Stimulated activated CD4-positive, alpha-beta T cell treated with anti-CD3 and anti-CD28 coated beads, Interleukin-1b, Interleukin-23, amount 100 ng/mL, for 4 hours (primary cell): ENCODE measurements around the gene CENPP.
"Not testable (repeated sequence)": the region's sequence is repeated elsewhere in the genome, so short reads cannot be mapped to it uniquely, and the experiment has no call there.

ENCODE experiments used
- DNase-seq, 2 donors: peaks; one replicate each; pipeline ENCODE4 v3.0.0-alpha.2; 2020; ENCODE audit warnings: low read depth in 2 of 2

The CENPP gene

DNA sequence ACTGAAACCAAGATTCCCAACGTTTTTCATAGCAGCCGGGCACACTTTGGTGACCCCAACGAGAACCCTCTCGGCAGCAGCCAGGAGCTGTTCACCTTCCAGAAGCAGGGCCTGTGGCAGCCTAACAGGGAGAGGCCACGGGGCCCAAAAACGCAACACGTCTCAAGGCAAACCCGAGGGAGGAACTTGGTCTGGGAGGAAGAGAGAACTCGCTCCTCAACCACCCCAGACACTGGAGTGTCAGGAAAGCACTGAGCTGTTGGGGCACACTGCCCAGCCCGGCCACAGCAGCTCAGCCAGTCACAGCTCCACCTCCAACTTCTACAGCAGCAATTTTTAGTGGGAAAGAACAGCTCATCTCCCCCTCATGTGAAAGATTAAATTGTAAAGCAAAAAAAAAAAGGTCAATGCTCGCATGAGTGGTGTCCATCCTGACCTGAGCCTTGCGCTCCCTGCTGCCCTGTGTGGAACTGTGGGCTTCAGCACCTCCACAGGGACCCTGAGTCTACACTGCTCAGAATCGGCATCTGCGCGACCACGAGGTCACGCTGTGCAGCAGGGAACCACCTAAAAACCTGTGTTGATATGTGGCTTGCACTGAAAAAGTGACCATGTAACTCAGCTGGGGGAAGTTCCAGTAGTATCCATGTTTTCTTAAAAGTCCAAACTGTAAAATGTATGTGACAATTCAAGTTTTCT, 289.2 kb downstream of the CENPP start:
- DNase-seq = no peak

DNA sequence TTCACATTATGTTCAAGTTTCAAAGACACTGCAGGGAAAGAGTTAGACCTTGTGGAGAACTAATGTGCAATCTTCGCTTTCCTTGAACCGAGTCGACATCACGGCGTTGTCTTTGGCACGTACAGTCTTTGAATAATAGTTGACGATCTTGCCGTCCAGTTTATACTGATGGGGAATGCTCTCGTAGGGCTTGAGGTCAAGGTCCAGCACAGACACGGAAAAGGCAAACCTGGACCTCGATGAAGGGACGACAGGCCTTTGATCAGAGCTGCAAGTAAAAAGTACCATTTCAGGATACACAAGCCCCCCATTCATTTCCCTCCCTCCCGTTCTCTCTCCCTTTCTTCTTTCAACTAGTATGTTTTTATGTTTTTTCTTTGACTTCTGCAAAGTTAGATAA, 290.0 kb downstream of the CENPP start:
- DNase-seq = no peak

DNA sequence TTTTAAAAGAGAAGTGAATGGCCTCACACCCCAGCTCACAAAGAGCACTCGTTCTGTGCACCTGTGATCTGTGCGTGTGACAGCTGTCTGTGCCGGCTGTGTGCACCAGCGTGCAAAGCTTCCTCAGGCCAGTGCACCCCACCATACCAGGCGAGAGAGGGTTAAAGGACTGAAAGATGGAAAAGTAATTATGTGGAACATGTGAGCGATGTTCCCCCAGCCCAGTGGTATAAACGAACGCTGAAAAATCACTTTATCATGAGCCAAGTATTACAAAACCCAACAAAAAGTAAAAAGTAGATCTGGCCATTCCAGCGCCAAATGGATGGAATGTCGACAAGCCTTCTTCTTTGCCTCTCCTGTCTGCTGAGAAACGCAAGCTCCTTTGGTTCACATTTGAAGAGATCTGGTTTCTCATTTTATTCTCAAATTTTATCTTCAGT, 290.5 kb downstream of the CENPP start:
- DNase-seq = no peak

DNA sequence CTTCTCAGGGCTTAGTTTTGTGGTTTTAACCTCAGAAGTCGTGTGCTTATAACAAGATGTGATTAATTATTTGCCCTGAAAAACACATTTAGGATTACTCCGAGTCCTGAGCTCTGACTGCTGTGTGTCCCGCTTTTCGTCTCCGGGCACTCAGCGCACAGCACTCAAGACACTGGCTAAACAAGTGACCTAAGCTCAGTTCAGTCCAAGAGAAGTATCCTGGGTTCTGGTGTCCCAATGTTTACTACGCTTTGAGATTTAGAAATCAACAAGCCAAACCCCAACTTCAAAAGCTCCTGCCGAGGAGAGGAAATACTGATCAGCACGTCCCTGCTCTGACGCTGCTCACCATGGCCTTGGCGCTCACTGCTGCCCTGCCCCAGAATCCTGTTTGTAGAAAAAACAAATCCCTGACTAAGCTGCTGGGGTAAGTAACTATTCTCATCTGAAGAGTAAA, 290.9 kb downstream of the CENPP start:
- DNase-seq = no peak

DNA sequence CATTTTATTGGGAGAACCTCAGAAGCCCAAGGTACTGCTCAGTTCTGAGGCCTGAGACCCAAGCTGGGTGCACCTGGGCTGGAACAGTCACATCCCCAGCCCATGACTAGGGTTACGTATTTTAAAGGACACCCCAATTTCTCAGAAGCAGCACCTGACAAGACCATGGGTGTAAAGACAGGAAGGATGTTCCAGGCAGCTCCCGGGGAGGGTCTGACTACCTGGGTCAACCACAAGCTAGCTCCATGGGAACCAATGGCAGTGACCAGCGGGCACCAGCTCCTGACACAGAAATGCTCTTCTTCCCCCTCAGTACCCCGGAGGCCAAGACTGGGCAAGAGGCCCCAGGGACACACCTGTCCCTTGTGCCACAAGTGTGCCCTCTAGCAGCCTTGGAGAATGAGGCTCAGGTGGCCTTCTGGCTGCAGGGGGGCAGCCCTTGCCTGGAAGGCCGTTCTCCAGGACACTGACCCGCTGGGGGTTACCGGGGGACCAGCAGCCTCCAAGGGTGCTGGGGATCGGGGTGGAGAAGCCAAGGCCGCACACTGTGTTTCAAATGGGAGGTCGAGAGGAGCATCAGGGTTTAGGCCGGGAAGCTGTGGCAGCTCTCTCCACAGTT, 291.6 kb downstream of the CENPP start:
- no peak for DNase-seq

DNA sequence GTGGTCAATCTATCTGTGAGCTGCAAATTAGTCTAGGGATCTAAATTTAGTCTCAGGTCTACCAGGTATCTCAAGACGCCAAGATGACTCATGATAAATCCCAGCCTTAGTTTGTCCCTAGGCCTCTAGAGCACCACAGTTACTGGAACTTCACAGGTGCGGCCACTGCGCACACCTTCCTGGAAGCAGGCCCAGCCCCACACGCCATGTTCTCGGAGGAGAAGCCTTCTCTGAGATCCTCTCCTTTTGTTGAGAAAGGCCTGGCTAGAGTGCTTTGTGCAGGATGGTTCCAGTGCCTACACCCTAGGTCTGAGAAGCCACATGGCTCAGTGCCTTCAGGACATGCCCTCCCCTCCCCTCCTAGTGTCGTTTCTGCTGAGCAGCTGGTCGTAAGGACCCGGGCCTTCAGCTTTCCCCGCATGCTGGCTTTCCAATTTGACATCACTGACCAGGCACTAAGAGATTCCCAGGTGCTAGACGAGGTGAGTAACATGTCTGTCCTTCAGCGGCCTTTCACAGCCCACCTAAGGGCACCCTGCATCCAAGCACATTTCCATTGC, 292.3 kb downstream of the CENPP start:
- DNase-seq = no peak

DNA sequence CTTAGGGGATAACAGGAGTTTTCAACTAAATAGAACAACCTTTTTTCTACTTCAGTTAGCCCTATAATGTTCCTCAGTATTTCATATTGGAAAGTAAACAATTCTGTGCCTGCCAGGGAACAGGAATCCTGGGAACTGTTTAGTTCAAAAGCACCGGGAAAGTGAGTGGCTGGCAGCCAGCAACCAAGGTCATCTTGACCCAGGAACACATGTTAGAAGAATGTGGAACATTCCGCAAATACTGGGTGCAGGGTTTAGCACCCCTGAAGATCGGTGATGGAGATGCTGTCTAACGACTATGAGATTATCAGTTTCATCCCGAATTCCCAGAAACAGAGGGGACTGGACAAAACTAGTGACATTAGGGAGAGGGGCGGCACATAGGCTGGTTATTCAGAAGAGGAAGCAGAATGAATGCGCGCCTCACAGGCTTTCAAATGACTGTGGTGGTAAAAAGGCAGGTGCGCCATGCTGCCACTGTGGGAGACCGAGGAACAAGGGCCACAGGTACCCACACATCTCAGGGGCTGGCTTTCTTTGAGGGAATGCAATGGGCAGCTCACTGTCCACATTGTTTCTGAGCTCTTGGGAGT, 293.0 kb downstream of the CENPP start:
- no peak for DNase-seq

DNA sequence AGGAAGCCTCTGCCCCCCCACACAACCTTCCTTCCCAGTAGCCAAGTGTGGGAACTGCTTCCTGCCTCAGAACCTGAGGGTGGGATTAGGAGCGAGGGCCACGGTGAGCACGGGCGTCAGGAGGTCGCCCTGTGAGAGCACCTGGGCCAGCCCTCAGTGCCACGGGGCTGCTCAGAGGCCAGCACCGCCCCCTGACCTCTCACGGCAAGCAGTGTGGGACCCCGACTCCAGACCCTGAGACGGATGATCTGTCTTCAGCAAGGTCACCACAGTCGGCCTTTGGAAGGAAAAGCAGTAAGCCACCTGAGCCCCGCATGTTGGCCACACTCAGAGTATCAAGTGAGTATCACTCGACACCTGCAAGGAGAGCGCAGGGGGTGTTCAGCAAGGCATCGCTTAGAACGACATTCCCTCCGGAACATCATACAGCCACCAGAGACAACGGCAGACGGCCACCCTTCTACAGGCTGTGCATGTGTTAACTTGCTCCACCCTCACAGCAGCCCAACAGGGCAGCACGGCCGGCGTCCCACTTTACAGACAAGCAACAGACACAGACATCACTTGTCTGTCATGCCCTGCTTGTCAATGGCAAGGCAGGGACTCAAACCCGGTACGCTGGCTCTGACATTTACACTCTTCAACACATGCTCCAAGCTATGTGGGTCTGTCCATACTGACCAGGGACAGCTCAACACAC, 294.0 kb downstream of the CENPP start:
- DNase-seq = no peak

DNA sequence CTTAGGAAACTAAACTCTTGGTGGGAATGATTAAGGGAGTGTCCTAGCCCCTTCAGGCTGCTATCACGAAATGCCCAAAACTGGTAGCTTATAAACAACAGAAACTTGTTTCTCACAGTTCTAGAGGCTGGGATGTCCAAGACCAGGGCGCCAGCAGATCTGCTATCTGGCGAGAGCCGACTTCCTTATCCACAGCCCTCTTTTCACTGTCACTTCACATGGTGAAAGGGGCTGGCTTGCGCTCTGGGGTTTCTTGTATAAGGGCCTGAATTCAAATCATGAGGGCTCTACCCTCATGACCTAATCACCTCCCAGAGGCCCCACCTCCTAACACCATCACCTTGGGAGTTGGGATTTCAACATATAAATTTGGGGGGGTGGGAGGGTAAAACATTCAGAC, 295.1 kb downstream of the CENPP start:
- no peak for DNase-seq

DNA sequence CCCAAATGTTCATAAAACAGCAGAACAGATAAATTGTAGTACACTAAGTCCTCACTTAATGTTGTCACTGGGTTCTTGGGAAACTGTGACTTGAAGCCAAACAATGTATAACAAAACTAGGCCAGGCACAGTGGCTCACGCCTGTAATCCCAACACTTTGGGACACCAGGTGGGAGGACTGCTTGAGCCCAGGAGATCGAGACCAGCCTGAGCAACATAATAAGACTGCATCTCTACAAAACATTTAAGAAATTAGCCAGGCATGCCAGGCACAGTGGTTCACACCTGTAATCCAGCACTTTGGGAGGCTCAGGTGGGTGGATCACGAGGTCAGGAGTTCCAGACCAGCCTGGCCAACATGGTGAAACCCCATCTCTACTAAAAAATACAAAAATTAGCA, 298.2 kb downstream of the CENPP start:
- not testable (repeated sequence) for DNase-seq

DNA sequence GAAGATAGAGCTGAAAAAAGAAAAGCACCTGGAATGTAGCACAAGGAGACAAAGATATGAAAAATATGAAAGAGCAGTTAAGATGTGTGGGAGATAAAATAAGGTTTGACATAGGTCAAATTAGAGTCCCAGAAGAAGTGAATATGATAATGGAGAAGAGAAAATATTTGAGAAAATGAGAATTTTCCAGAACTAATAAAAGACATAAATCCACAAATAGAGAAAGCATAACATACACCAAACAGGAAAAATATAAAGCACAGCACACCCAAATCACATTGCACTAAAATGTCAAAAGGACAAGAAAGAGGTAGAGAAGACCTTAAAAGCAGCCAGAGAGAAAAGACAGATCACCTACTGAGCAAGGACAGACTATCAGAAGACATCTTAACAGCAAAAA, 300.7 kb downstream of the CENPP start:
- DNase-seq = no peak

DNA sequence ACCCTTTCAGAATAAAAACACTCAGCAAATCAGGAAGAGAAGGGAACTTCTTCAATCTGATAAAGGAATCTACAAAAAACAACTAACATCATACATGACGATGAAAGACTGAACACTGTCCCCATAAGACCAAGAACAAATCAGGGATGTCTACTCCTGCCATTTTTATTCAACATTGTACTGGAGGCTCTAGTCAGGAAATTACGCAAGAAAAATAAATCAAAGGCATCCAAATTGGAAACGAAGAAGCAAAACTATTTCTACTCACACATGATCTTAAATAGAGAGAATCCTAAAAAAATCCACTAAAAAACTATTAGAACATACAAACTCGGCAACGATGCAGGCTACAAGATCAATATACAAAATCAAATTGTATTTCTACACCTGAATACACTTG, 301.9 kb downstream of the CENPP start:
- no peak for DNase-seq

DNA sequence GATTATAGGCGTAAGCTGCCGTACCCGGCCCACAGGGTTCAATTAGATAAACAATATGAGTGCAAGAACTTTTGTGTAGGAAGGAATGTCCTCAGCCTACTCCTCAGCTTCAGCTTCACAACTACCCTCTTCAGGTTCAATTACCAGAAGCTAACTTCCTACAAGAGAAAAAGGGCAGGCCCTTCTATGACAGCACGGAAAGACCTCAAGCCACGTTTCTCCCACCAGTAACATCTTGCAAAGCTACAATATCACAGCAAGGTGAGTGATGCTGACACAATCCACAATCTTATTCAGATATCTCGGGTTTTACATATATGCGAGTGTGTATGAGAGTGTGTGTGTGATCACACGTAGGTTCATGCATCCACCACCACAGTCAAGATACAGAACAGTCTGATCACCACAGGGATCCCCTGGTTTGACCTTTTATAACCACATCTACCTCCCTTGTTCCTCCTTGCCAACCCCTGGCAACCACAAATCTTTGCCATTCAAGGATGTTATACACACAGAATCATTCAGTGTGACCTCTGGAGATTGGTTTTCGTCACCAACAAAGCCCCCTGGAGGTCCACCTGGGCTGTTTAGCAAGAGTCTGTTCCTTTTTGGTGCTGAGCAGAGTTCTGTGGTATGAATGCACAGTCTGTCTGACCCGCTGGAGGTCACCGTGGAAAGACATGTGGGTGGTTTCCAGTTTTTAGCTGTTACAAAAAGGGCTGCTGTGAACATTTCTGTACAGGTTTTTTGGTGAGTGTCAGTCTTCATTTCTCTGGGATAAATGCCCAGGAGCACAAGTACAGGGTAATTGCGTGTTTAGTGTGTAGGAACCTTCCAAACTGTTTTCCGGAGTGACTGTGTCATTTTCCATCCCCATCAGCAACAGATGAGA, 305.9 kb downstream of the CENPP start:
- no peak for DNase-seq

DNA sequence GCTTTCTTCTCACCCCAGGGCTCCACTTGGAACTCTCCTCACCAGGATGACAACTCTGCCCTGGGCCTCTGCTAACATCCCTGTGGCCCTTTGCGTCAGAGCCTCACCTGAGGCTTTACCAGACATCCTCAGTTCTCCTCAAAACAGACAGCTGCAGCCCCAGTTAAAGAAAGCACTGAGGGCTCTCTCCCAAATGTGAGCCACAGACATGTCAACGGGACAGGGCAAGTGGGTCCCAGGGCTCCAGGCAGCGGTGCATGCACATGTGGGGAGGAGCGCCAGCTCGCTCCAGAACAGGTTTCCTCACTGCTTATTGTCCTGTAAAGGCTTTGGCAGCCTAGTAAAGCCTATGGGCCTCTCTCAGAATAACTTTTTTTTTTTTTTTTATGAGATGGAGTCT, 306.9 kb downstream of the CENPP start:
- no peak for DNase-seq

DNA sequence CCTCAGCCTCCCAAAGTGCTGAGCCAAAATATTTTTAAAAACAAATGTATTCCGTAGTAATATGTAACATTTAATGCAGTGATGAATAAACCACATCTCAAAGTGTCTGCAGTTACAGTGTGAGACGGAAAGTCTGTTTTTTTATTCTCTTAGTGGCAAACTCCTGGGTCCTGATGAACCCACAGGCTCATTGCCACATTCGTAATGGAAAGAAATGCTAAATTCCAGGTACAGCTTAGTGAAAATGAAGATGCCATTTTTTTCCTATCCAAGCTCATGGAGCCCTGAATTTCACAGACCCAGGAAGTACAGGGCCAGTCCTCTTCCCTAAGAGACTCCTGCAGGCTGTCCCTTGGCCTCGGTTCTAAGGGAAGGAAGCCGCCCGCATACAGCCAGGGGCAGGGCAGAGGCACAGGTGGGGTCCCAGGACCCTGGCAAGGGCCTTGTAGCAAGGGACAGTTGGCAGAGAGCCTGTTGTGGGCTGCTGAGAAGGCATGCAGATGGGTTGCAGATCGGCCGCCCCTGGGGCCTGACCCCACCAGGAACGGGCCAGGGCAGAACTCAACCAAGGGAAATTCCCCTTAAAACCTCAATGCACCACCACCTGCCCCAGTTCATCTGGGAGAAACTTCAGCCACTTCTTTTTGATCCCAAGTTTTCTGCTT, 308.0 kb downstream of the CENPP start:
- no peak for DNase-seq

DNA sequence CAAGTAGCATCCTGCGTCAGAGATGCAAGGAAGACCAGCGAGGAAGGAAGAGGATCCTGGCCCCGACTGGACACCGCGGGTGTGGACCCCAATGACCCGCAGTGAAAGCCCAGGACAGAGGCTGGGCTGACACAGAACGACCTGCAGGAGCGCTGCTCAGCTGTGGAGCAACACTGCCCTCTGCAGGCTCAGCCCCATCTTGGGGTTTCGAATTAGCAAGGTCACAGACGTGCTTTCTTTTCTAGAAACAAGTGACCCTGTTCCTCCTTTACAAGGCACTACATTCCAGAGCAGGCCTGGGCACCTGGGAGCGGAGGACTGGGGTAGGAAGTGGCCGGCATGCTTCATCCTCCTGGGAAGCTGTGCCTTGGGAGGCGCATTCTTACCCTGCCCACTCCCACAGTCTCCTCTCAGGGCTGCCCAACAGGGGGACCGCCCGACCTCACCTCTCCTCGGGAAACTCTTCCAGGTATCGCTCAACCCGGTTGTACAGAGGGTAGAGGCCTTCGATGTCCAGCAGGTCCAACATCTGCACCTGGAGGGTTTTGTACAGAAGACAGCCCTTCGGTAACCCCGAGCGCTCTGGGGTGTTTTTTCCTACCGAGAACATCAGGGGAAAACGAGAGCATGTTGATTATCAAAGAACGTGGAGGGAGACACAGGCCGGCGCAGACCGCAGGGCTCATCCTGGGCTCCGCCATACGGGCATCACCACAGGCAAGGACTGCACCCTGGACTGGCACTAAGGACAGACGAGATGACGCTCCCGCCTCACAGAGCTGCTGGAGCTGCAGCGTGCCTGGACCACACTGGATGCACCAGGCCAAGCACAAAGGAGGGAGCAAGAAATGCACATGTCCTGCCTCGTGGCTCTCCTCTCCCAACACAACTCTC, 309.2 kb downstream of the CENPP start:
- peak; percentile 49 to 56 for DNase-seq

DNA sequence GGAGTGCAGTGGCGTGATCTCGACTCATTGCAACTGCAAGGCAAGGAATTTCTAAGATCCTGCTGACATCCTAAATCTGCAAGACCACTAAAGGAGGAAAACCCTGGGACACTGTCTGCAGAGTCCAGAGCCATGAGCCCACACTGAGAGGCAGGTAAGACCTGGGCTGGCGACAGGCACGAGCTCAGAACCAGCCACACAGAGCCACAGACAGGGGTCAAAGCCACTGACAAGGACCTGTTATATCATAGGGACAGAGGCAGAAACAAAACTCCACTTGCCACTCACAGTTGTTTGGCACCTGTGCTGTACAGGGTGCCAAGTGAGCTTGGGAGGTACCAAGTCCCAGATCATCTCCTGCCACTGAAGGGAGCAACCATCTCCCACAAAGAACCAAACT, 310.0 kb downstream of the CENPP start:
- DNase-seq = no peak

DNA sequence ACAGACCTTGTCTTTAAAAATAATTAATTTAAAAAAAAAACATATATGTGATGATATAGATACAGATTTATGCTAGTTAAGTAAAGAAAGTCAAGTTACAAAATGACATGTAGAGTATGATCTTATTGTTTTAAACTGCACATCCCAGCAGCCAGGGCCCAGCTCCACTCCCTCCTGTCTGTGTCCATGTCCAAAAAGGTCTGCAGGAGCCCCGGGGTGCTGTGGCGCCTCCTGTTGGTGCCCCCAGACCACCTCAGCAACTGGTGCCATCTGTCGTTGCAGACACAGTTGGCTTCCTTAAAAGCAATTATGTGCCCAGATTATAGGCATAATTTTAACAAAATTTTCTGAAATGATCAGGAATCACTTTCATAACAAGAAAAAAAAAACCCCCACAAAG, 310.9 kb downstream of the CENPP start:
- no peak for DNase-seq

DNA sequence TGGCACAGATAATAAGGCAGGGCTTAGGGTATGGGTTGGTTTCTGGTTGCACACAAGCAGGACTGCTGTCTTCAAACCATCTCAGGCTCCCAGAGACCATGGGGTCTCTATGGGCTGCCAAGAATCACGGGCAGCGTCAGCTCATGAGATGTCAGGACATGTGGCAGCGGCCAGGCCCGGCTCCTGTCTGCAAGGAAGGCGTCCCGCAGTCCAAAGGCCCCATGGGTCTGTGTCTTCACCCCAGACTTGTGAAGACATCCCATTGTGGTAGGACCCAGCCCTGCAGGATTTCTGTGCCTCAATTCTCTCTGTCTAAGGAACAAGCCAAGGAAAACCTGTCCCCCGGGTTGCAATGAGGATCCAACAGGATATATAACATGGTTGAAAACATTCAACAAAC, 311.6 kb downstream of the CENPP start:
- no peak for DNase-seq
